ENCODE measurements around the gene ECD. TPM values are rescaled to one million over a fixed set of nuclear protein-coding genes. Genes with fewer than 3 reads are reported as not detected.
A peak's percentile ranks its signal among the peaks of the same experiment; 100 is the strongest.

The ECD gene
- total and polyA plus RNA-seq, 4 experiments from 2014 or later, result 31.1 to 35.3 (median 33.5) TPM

GRCh38 chr10:73086816-73087215, 81.0 kb downstream of the ECD start:
- H3K4me1 Mint-ChIP-seq, result peaks cover 5 to 19% (median 10%) of the 10 kb centered on the region in 4 donors
- H3K27me3 ChIP-seq (ENCODE audit: insufficient read depth, low read length), result no peaks in the 10 kb centered on the region
- H3K27ac Mint-ChIP-seq, result no peak overlapping the region
- CTCF ChIA-PET (ENCODE audit: partially characterized antibody), result interaction anchor here (1.3 kb wide), 1 partner anchor 10 kb away, joined by 5 read pairs; the partner anchor contains the start of gene P4HA1
- no peaks in the 10 kb centered on the region for H3K27me3 Mint-ChIP-seq
- no peak for DNase-seq
- intact Hi-C loops (cut with micrococcal nuclease), result no loop called here
- no peaks in the 10 kb centered on the region for H3K9me3 Mint-ChIP-seq
- H3K36me3 ChIP-seq (ENCODE audit: insufficient read depth, low read length), result no peaks in the 10 kb centered on the region
- no peak overlapping the region for H3K4me3 ChIP-seq (ENCODE audit: low read length in 2 of 2)
- no peaks in the 10 kb centered on the region for H3K9me3 ChIP-seq (ENCODE audit: control insufficient read depth in 1 of 2, low read length in 2 of 2)
- POLR2A ChIA-PET (ENCODE audit: partially characterized antibody), result no interaction called here
- peaks cover 1% of the 10 kb centered on the region in 2 donors for H3K36me3 Mint-ChIP-seq
- peaks cover 4% of the 10 kb centered on the region for H3K4me1 ChIP-seq (ENCODE audit: insufficient read depth, low read length)
- H3K27ac ChIP-seq (ENCODE audit: low read depth, low read length), result no peak overlapping the region
- H3K4me3 Mint-ChIP-seq, result no peak overlapping the region

GRCh38 chr10:73084209-73084608, 83.6 kb downstream of the ECD start:
- intact Hi-C loops (cut with micrococcal nuclease), result no loop called here
- Mint-ChIP-seq H3K36me3 (no peaks in the 10 kb centered on the region), H3K4me3 (no peak overlapping the region), H3K9me3 (no peaks in the 10 kb centered on the region), H3K4me1 (peaks cover 6 to 30% (median 10%) of the 10 kb centered on the region in 4 donors), H3K27ac (peak overlapping the region in 1 of 7 donors; percentile 41), H3K27me3 (no peaks in the 10 kb centered on the region)
- Histone ChIP-seq H3K36me3 (ENCODE audit: insufficient read depth, low read length) (no peaks in the 10 kb centered on the region), H3K9me3 (ENCODE audit: control insufficient read depth in 1 of 2, low read length in 2 of 2) (no peaks in the 10 kb centered on the region), H3K27ac (ENCODE audit: low read depth, low read length) (no peak overlapping the region), H3K27me3 (ENCODE audit: insufficient read depth, low read length) (no peaks in the 10 kb centered on the region), H3K4me3 (ENCODE audit: low read length in 2 of 2) (no peak overlapping the region), H3K4me1 (ENCODE audit: insufficient read depth, low read length) (no peaks in the 10 kb centered on the region)
- DNase-seq, result no peak
- POLR2A ChIA-PET (ENCODE audit: partially characterized antibody), result interaction anchor here (2.4 kb wide), 1 partner anchor 11 kb away, joined by 8 read pairs; no protein-coding TSS in a partner anchor
- CTCF ChIA-PET (ENCODE audit: partially characterized antibody), result interaction anchor here (1.7 kb wide), 1 partner anchor 12 kb away, joined by 8 read pairs; no protein-coding TSS in a partner anchor

Other genes starting within 250 kb of the ECD start
- not detected for gene PLA2G12B, start 213.2 kb downstream of the ECD start, total RNA-seq
- gene PLA2G12B, start 213.2 kb downstream of the ECD start, polyA plus RNA-seq, result not detected
- gene P4HA1, start 71.1 kb downstream of the ECD start, total RNA-seq, result 10 to 100 TPM; 17.8 to 18.6 TPM
- gene P4HA1, start 71.1 kb downstream of the ECD start, polyA plus RNA-seq, result 10 to 100 TPM; 22.9 to 41.4 TPM
- 1 to 10 TPM; 2.5 to 2.9 TPM for gene NUDT13, start 57.6 kb downstream of the ECD start, total RNA-seq
- gene NUDT13, start 57.6 kb downstream of the ECD start, polyA plus RNA-seq, result 1 to 10 TPM; 1.4 to 1.6 TPM
- gene FAM149B1, start 111 bp upstream of the ECD start, total RNA-seq, result 10 to 100 TPM; 18.1 to 20.5 TPM
- gene FAM149B1, start 111 bp upstream of the ECD start, polyA plus RNA-seq, result 1 to 10 TPM; 3.9 to 5.0 TPM
- 10 to 100 TPM; 31.6 to 31.7 TPM for gene DNAJC9, start 79.2 kb upstream of the ECD start, total RNA-seq
- 10 to 100 TPM; 31.6 to 40.1 TPM for gene DNAJC9, start 79.2 kb upstream of the ECD start, polyA plus RNA-seq
- 10 to 100 TPM; 44.9 to 47.1 TPM for gene MRPS16, start 84.6 kb upstream of the ECD start, total RNA-seq
- gene MRPS16, start 84.6 kb upstream of the ECD start, polyA plus RNA-seq, result 100 to 1,000 TPM in 1 of 2 donors, 10 to 100 TPM in 1; 96.4 to 104 TPM
- 1 to 10 TPM; 3.8 to 5.6 TPM for gene CFAP70, start 190.9 kb upstream of the ECD start, total RNA-seq
- under 1 TPM in 1 of 2 donors, not detected in 1; 0.82 TPM for gene CFAP70, start 190.9 kb upstream of the ECD start, polyA plus RNA-seq
- 100 to 1,000 TPM; 103 to 111 TPM for gene ANXA7, start 246.1 kb upstream of the ECD start, total RNA-seq
- 100 to 1,000 TPM; 207 to 379 TPM for gene ANXA7, start 246.1 kb upstream of the ECD start, polyA plus RNA-seq

All from CD4-positive, alpha-beta memory T cell (primary cell).